ENCODE results near the gene MGAT5B.

MGAT5B gene

DNA sequence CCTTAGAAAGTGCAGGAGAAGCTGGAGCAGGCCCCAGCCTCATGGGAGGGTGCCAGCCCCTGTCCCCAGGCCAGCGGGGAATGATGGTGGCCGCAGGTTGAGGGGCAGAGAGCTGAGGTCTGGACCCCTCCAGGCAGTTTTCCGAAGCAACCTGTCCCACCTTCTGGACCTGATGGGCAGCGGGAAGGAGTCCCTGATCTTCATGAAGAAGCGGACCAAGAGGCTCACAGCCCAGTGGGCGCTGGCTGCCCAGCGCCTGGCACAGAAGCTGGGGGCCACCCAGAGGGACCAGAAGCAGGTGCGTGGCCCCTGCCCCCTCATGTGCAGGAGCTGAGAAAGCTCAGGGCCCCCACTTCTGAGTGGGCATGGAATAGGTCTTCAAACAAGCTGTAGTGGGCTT is 36.8 kb downstream of the MGAT5B start:
- DNase-seq (ENCODE audit: low read depth) = no peak

- no peak for DNase-seq (ENCODE audit: low read depth)
Measured at GRCh38 chr17:76905836-76906235, 37.6 kb downstream of the MGAT5B start.

GRCh38 chr17:76906463-76906862 is 38.3 kb downstream of the MGAT5B start:
- DNase-seq (ENCODE audit: low read depth) = no peak

DNA sequence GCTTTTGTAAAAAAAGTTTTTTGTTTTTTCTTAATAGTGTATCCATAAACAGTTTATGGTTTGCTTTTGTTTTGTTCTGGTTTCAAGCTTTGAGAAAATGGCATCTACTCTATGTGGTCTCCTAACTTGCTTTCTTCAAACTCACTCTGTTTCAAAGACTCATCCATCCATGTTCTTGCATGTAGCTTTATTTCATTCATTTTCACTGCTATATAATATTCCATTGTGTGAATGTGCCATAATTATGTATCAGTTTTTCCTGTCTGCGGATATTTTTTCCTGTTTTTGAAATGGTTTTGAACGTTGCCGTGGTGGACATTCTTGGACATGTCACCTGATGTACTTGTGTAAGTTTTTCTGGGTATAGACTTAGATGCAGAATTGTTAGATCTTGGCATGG is 39.1 kb downstream of the MGAT5B start:
- no peak for DNase-seq (ENCODE audit: low read depth)

GRCh38 chr17:76909971-76910760 is 42.0 kb downstream of the MGAT5B start:
- DNase-seq (ENCODE audit: low read depth) = no peak

GRCh38 chr17:76911299-76912017 is 43.3 kb downstream of the MGAT5B start:
- DNase-seq (ENCODE audit: low read depth) = no peak

DNA sequence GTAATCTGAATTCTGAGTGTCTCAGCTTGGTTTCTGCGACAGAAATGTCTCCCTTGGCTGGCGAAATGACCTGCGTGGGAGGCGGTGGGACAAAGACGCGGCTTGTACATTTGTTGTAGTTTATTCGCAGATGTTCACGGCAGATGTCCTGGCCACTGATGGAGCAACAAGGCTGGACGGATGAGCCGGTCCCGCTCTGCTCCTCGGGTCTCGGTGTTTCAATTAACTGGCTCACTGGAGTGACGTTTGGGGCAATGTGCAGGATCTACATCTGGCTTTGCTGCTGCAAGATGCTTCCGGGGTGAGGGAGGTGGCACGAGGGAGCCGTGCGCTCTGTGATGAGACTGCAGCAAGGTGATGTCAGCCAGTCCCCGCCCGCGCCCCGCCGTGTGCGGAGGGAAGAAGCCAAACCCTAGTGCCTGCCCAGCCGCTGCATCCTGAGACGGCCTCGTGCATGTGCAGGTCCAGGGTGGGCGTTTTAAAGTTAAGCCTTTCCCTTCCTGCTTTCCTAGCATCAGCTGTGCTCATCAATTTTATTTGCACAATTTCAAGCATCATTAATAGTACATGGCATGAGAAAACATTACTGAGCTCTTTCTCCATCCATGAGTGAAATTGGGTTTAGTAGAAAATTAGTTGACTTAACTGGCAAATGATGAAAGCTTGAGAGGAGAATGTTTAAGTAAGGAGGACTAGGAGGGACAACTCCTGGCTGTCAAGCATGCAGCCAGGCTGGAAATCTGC is 44.4 kb downstream of the MGAT5B start:
- no peak for DNase-seq (ENCODE audit: low read depth)

DNA sequence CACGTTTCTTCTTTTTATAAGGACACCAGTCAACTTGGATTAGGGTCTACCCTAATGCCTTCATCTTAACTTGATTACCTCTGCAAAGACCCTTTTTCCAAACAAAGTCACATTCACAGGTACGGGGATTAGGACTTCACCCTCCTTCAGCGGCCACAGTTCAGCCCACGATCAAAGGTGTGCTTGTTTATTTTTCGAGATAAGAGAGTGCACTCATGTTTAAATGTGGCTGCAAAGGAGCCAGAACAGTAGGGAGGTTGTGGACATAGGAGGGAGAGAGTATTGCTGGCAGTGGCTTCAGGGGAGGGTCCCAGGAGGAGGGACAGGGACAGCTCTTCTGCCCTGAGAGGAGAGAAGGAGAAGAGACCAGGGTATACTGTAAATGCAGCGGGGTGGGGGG is 46.7 kb downstream of the MGAT5B start:
- no peak for DNase-seq (ENCODE audit: low read depth)

DNA sequence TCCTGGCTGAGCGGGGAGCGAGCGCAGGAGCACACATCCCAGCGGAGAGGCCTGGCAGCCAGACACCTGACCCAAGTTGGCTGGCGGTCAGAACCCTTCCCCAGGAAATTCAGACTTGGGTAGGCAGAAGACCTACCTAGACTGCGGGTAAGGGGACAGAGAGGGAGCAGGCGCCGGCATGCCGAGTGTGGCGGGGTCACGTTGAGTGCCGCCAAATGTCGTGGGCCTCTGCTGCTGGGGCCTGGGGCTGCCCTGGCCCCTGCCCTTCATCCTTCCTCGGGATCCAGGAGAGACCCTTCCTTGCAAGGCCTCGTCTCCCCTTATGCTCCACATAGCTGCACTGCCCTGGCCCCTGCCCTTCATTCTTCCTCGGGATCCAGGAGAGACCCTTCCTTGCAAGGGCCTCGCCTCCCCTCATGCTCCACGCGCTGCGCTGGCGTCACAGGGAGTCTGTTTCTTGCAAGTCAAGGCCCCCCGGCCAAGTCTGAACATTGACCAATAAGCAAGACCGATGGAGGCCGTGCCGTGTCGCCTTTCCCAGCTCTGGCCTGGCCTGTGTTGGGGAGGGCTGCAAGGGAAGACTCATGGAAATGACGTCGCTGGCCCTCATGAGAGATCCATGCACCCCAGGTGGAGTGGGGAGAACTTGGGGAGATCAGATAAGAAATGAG is 47.8 kb downstream of the MGAT5B start:
- DNase-seq (ENCODE audit: low read depth) = no peak

GRCh38 chr17:76917829-76918228 is 49.6 kb downstream of the MGAT5B start:
- DNase-seq (ENCODE audit: low read depth) = no peak

GRCh38 chr17:76918811-76919210 is 50.6 kb downstream of the MGAT5B start:
- DNase-seq (ENCODE audit: low read depth) = no peak

- no peak for DNase-seq (ENCODE audit: low read depth)
Measured at GRCh38 chr17:76920364-76921139, 52.3 kb downstream of the MGAT5B start.

- DNase-seq (ENCODE audit: low read depth) = no peak
Measured at GRCh38 chr17:76921340-76922036, 53.3 kb downstream of the MGAT5B start.

- no peak for DNase-seq (ENCODE audit: low read depth)
Measured at GRCh38 chr17:76922084-76922483, 53.9 kb downstream of the MGAT5B start.

- DNase-seq (ENCODE audit: low read depth) = no peak
Measured at GRCh38 chr17:76922967-76923366, 54.8 kb downstream of the MGAT5B start.

- no peak for DNase-seq (ENCODE audit: low read depth)
Measured at GRCh38 chr17:76923491-76923890, 55.3 kb downstream of the MGAT5B start.

GRCh38 chr17:76924345-76925342 is 56.4 kb downstream of the MGAT5B start:
- DNase-seq (ENCODE audit: low read depth) = no peak

DNA sequence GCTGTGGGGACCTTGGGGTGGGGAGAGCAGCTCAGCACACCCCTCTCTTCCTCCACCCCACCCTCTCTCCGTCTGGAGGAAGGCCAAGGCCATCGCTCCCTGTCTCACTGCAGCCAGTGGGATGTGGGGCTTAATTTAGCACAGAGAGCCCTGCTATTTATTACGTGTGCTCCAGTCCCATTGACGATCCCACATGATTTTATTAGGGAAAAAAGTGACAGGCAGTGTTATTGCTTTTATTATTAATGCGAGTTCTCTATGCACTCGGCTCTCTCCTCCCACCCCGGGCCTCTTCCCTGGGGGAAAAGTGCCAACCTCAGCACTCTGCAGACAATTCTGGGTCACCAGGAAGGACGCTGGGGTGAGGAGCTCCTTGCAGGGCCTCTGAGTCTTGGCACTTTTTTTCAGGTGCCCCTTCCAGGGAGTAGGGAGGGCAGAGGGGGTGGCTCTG is 57.3 kb downstream of the MGAT5B start:
- no peak for DNase-seq (ENCODE audit: low read depth)

DNA sequence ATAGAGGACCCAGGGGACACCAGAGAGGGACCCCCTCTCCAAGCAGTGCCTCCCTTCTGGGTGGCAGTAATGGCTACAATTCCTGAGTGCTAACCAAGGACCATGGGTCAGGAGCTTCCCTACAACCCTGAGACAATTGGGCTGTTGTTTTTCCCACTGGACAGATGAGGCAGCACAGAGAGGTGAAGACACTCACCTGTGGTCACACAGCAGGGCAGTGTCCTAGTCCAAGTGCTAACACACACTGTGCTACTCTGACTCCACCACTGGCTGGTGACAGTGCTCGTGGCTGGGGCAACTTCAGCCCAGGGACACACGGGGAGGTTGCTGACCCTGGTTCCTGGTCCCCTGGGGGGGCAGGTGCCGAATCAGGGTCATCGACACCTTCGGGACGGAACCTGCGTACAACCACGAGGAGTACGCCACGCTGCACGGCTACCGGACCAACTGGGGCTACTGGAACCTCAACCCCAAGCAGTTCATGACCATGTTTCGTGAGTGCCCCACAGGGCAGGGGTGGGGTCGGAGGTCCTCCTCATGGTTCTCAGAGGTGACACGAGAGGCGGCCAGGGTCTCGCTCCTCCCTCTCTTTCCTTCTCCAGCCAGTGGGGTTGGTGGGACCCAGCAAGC is 58.1 kb downstream of the MGAT5B start:
- no peak for DNase-seq (ENCODE audit: low read depth)
